Effector CD8-positive, alpha-beta T cell (primary cell): ENCODE results near the gene POFUT2.

ENCODE experiments used
- DNase-seq: peaks from one replicate; lab custom pipeline; 2025; lab: John Stamatoyannopoulos, UW

POFUT2 gene

DNA sequence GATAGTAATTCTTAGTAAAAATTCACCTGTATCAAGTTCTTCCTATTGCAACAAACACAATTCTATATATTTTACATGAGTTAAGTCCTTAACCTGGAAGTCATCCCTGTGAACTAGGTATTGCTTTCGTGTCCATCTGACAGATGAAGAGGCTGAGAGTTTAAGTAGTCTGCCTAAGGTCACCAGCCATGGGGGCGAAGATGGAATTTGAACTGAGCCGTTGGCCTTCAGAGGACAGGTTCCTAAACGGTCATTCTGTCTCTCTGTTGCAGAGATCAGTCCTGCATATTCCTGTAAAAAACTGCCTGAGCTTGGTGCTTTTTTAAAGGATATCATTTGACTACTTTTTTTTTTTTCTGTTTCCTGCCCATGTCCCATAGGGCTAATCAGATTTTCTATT lies 10.2 kb upstream of the POFUT2 start:
- no peak for DNase-seq

GRCh38 chr21:45297329-45297728 lies 9.6 kb upstream of the POFUT2 start:
- no peak for DNase-seq

GRCh38 chr21:45296638-45297037 lies 8.9 kb upstream of the POFUT2 start:
- no peak for DNase-seq

DNA sequence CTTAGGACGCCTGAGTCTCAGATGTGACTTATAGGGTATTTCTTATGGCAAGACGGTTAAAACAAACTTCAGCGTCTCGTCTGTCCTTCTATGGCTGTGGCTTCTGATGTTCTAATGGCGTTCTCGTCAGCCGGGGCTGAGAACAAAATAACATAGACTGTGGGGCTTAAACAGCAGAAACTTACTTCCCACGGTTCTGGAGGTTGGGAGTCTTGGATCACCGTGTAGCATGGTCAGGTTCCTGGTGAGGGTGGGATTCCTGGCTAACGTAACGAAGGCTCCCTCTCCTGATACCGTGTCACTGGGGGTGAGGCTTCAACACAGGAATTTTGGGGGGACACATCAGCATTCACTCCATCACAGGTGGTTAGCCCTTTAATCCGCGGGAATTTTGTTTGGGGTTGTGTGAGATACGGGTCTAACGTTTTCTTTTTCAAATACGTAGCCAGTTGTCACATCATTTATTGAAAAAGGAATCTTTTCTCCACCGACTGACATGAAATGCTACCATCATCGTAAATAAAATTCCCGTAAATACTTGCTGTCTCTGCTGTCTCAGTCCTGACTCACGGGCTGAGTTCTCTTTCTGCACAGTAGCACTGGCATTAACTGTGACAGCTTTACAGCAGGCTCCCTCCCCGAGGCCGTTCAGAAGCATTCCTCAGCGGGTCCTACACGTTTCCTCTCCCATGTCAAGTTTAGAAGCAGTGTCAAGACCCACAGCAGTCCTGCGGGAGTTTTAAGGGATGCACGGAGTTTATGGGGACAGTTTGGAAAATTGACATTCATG lies 8.1 kb upstream of the POFUT2 start:
- DNase-seq, result no peak

DNA sequence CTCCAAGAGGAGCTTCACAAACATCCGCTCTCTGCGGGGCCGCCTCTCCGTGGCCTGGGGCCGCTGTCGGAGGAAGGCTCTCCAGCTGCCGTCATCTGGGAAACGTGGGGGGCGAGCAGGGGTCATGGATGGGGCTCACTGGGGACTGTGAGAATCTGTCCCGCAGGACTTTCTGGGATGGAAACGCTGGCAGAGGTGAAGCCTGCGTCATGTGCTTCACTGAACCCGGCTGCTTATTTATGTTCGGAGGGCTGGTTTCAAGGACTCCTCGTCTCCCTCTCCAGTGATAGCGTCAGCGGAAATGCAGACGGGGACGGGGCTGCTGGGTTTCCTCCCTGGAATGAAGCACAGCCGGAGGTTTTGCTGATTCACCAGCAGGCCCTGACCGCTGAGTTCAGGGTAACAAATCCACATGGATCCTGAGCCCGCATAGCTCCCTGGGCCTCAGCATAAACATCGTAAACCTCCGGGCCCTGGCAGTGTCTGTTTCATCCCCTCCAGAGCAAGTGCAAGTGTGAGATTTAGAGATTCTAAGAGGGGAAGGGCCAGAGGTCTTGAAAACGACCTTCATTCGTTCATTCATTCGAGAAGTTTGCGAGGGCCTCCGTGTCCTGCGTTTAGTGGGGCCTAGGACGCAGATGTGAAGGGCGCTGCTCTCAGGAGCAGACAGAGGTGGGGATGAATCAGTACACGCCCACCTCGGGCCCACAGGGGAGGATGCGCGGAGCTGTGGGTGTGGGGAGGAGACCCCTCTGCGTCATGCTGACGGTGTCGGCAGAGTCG lies 7.0 kb upstream of the POFUT2 start:
- DNase-seq, result no peak

GRCh38 chr21:45293726-45294401 lies 6.2 kb upstream of the POFUT2 start:
- no peak for DNase-seq

- no peak for DNase-seq
Observed at GRCh38 chr21:45293220-45293725, 5.6 kb upstream of the POFUT2 start.

DNA sequence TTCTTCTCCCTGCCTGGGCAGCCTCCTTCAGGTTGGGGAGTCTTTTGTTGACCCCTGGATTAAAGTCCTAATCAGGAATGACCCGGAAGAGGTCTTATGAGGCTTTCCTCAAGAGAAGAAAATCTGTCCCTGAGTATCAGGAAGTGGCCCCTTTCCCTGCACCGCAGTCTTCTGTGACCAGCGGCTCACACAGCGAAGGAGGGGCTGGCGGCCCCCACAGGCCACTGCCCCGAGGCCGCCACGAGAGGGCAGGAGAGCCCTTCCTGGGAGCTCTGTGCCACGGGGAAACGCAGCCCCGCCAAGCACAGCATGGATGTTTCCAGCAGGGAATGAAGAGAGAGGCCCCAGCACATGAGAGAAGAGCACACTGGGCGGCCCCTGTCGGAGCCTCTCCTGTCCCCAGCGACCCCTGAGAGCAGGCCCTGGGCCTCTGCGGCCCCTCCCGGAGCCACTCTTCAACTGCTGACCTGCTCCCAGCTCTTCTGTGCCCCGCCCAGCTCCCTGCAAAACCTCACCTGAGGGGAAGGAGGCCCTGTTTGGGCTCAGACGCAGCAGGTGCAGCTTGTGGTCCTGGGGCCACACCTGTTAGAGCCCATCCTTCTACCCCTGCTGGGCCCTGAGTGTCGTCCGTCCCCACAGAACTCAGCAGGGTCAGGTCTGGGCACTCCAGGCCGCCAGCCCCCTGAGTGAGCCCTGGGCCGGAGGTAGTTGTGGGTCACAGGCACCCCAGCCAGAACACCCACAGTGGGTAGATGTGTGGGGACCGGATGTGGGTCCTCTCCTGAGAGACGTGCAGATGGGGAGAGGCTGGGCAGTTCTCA lies 4.9 kb upstream of the POFUT2 start:
- peak; percentile 62 for DNase-seq

- DNase-seq, result no peak
Observed at GRCh38 chr21:45291613-45292398, 4.1 kb upstream of the POFUT2 start.

DNA sequence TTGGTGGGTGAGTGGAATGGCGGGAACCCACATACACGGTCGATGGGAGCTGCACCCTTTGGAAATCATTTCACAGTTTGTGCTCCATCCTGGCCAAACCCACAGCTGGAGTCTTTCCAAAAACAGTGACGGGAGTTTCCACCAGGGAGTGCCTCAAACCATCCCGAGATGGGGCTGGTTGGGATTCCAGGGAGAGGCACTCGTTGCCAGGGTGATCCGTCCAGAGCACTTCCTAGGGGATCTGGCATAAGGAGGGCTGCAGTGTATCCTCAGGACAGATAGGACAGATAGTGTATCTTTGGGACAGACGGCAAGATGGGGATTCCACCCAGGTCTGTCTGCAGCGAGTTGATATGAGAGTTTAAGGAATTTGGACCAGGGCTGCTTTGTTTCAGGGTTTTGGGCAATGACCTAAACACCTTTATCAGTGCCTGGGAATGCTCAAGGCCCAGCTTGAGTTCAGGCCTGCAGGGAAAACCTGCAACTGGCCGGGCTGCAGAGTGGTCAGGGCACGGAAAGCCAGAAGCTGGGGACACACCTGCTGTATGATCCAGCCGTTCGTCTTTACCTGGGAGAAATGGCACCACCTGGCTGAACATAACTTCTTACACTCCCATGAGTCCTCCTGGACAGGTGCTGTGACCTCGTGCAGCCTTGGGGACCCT lies 3.4 kb upstream of the POFUT2 start:
- DNase-seq, result no peak

DNA sequence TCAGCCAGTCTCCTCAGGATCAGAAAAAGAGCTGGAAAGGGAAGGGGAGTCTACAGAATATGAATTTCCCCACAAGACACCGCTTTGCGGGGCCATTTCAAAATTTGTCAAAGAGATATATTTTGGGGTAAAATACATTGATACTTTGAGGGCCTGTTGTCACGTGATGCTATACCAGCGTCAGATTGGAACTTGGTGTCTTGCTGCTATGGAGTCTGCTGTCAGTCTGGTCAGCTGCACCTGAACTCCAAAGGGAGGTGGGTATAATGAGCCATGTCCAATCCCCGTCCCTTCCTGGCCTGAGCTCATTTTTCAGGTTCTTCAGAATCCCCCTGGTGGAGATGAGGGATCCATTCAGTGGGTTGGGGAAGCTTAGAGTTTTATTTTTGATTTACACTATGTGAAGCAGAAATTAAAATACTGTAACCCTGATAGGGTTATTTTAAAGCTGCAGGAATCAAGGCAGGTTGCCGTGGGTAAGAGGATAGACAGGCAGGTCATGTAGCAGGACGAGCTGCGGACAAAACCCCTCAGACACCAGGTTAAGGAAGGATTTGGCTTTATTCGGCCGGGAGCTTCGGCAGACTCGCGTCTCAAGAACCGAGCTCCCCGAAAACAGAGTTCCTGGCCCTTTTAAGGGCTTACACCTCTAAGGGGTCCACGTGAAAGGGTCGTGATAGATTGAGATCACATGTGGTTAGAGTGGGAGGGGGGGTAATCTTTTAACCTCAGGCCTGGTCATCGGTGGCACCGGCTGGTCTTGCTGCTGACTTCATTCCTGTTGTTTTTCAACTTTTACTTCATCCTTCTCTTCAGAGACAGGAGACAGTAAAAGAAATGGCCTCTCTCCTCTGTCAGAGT lies 2.2 kb upstream of the POFUT2 start:
- DNase-seq, result no peak

DNA sequence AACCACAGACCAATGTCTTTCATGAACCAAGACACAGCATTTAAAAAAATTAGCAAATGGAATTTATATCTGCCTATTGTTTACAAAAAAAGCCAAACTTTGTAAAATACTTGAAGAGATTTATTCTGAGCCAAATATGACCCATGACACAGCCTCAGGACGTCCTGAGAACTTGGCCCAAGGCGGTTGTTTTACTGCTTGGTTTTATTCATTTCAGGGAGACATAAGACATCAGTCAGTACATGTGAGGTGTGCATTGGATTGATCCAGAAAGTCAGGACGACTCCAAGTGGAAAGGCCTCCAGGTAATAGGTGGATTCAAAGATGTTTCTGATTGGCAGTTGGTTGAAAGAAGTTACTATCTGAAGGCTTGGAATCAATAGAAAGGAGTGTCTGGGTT lies 1.4 kb upstream of the POFUT2 start:
- no peak for DNase-seq

DNA sequence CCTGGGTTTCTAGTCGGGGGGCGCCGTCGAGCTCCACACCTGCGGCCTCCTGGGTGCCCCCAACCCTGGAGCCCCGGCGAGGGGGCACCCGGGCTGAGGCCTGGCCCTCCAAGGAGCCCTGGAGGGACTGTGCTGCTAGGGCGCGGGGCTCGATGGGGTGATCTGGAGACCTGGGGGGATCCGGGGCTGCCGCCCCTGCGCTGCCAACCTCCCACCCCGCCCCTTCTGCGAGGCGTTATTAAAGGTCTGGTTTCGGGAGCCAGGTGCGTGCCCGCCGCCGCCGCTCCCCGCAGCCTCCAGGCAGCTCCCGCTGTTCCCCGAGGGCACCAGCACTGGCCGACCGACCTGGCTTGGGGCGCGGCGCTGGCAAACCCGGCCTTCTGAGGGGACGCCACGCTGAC lies 746 bp upstream of the POFUT2 start:
- no peak for DNase-seq

DNA sequence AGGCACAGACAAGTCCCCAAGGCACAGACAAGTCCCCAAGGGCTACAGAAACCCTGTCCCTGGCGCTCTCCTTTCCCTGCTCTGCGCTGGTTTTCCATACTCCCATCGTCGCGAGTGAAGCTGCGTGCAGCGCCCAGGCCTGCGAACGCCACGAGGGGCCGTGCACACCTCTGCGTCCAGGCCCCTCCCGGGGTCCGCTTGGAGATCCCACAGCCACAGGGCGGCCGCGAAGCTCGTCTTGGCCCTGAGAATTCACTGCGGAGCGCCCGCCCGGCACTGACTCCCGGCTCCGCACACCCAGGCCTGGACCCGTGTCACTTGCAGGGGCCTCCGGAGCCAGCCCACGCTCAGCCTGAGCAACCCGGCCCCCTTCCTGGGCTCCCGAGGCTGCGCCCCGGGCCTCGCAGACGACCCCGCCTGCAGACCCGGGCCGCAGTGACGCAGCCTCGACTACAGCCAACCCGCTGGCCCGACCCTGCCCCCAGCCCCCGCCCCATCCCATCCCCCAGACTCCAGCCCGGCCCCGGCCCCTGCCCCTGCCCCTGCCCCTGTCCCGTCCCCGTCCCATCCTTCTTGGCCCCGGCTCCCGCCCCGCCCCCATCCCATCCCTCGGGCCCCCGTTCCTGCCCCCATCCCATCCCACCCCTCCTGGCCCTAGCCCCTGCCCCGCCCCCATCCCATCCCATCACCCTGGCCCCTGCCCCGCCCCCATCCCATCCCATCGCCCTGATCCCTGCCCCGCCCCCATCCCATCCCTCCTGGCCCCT lies 841 bp downstream of the POFUT2 start:
- no peak for DNase-seq

DNA sequence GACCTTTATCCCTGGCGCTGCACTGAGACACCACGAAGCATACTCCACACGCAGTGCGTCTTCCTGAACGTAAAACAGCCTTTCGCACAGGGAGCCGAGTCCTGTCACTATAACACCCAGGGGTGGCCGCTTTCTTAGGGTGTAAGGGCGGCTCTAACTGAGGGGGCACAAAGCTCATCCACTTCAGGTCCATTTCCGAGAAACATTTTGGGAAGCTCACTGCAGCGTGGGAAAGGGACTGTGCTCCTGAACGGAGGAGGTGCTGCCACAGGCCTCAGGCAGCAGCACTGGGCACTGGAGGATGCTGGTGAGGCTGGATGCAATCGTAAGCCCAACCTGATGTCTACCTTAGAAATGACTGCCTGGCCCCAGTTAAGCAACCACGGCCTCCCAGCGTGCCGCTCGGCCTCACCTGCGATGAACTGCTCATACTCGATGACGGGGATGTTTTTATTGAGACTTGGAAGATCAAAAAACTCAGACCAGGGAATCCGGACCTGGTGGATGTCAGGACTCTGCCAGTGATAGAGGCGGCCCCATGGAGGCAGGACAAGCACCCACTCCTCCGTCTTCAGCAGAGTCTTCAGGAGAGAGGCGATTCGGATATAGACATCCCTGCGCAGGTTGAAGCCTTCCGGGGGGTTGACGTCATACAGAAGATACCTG lies 2.3 kb downstream of the POFUT2 start:
- no peak for DNase-seq

DNA sequence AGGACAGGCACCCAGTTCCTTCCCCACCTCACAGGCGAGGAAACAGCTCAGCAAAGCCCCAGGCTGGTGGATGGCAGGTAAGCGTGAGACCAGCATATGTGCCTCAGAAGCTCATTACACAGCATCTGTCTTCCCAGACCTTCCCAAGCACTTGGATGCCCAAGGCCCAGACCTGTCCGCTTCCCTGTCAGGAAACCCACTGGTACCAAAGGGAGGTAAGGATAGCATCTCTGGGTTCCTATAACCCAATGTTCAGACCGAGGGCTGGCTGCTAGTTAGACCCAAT lies 3.3 kb downstream of the POFUT2 start:
- DNase-seq, result no peak

DNA sequence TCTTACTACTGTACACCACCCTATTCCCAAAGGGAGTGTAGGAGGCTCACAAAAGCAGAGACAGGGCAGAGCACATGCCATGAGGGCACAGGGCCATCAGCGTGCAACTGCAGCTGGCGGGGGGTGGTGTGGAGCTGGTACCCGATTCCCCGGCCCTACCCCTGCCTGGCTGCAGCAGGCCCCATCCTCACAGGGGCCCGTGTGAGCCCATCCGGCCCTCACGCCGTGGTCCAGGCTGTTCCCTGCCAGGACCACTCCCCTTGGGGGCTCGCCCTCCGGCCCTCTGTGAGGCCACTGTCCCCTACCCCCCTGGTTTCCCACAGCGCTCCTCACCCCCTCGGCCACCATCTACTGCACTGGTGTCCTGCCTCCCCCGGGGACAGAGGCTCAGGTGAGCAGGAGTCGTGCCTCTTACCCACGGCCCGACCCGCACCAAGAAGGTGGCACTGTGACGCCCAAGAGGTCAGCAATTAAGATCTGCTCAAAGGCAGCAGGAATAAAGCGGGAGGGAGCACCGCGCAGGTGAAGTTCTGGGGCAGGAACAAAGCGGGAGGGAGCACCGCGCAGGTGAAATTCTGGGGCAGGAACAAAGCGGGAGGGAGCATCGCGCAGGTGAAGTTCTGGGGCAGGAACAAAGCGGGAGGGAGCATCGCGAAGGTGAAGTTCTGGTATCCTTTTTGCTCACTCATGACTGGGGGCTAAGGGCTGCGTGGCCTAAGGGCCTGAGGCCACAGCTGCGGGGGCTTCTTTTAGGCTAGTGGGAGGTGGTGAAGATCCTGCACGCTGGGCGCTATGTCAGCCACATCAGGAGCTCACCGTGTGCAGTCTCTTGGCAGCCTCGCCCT lies 3.9 kb downstream of the POFUT2 start:
- DNase-seq, result no peak
